NB4 (cell line): ENCODE results near the gene RAB14.

Experiments
- CTCF ChIP-seq: IDR thresholded peaks from one replicate; pipeline ENCODE4 v1.5.1; 2012; ENCODE audit warnings: low read depth, low read length
- MAX ChIP-seq: IDR thresholded peaks from 2 replicates; pipeline ENCODE4 v1.6.1; 2011; ENCODE audit warnings: low read depth, low read length
- MYC ChIP-seq: IDR thresholded peaks from 2 replicates; pipeline ENCODE4 v1.6.1; 2011; ENCODE audit warnings: low read depth, low read length
- POLR2A ChIP-seq: IDR thresholded peaks from 2 replicates; pipeline ENCODE4 v1.6.1; 2011; ENCODE audit warnings: mild to moderate bottlenecking; ENCODE audit not compliant: insufficient read length; ENCODE audit errors: extremely low read depth

- TF ChIP-seq CTCF: no peak
- TF ChIP-seq POLR2A: no peak
- TF ChIP-seq MYC: no peak
- no peak for TF ChIP-seq MAX
These were observed 43.7 kb downstream of the RAB14 start for GRCh38 chr9:121157939-121158338.
